Measurements from ENCODE around the gene SHKBP1. TPM values are rescaled to one million over a fixed set of nuclear protein-coding genes. Genes with fewer than 3 reads are reported as not detected.

SHKBP1 gene
- total and polyA plus RNA-seq, 9 of the 15 experiments (the other 6 are each of a cell fraction or from before 2014, with no cell fraction given): 1.2 to 58.1 (median 22.3) TPM

GRCh38 chr19:40605216-40605971 lies 28.7 kb downstream of the SHKBP1 start (continued):
- TF ChIP-seq POLR2G (IDR thresholded peaks at IDR 0.05; ENCODE audit: low read depth, low read length) (peak; percentile 78), GABPB1 (CRISPR knock-in tag; IDR thresholded peaks at IDR 0.05) (peak; percentile 39; the same call in 1 of the 2 replicates), ARHGAP35 (IDR thresholded peaks at IDR 0.05; ENCODE audit: partially characterized antibody) (no peak), ZNF224 (CRISPR knock-in tag; IDR thresholded peaks at IDR 0.05) (no peak), CBFB (CRISPR knock-in tag; IDR thresholded peaks at IDR 0.05) (no peak), ZNF766 (CRISPR knock-in tag; conservative IDR thresholded peaks at IDR 0.05) (peak; percentile 81), ZNF507 (tag; conservative IDR thresholded peaks at IDR 0.05) (no peak), MAX (CRISPR knock-in tag; IDR thresholded peaks at IDR 0.05) (peak; percentile 95), VEZF1 (CRISPR knock-in tag; IDR thresholded peaks at IDR 0.05) (peak; percentile 73), U2AF1 (optimal IDR thresholded peaks at IDR 0.05; ENCODE audit: low read depth, low read length) (peak; percentile 45), ZBTB1 (CRISPR knock-in tag; IDR thresholded peaks at IDR 0.05; ENCODE audit: borderline replicate concordance, low read depth) (no peak), CREM (IDR thresholded peaks at IDR 0.05; ENCODE audit: low read depth) (0 out of 2 replicates have a peak, but pooled peaks have one; percentile 21), ZNF311 (CRISPR knock-in tag; IDR thresholded peaks at IDR 0.05) (no peak), GABPB2 (CRISPR knock-in tag; conservative IDR thresholded peaks at IDR 0.05) (no peak), HMGN3 (IDR thresholded peaks at IDR 0.05; ENCODE audit: borderline replicate concordance, extremely low read depth, insufficient read length, low read depth, low read length) (peak; percentile 71), ZFX (CRISPR knock-in tag; IDR thresholded peaks at IDR 0.05) (peak; percentile 34), ZNF121 (CRISPR knock-in tag; conservative IDR thresholded peaks at IDR 0.05) (no peak)

Measured in K562 (cell line).